ENCODE measurements around the gene WDR26. TPM values are rescaled to one million over a fixed set of nuclear protein-coding genes. Genes with fewer than 3 reads are reported as not detected.

WDR26 gene
- total RNA-seq, 1 donor from 2014 or later: 105 TPM

- Histone ChIP-seq H3K4me3 (ENCODE audit: insufficient read depth, low read depth, low read length) (no peak overlapping the region), H3K9me3 (ENCODE audit: insufficient read depth, low read depth, low read length) (no peaks in the 10 kb centered on the region), H3K36me3 (ENCODE audit: insufficient read depth, low read length) (no peaks in the 10 kb centered on the region), H3K79me2 (ENCODE audit: insufficient read depth, low read length) (no peaks in the 10 kb centered on the region), H3K27me3 (ENCODE audit: insufficient read depth, low read length) (no peaks in the 10 kb centered on the region), H3K4me1 (ENCODE audit: insufficient read depth, low read length) (peaks cover 8% of the 10 kb centered on the region), H3K4me2 (ENCODE audit: low read length) (no peak overlapping the region), H3K9ac (ENCODE audit: low read length) (no peak overlapping the region), H4K20me1 (ENCODE audit: insufficient read depth, low read length) (no peaks in the 10 kb centered on the region), H3K27ac (ENCODE audit: low read depth, low read length) (no peak overlapping the region), H2AFZ (ENCODE audit: low read depth, low read length) (no peak overlapping the region)
- Mint-ChIP-seq H3K4me1 (ENCODE audit: low read depth, unreplicated experiment) (peaks cover 11% of the 10 kb centered on the region), H3K4me3 (ENCODE audit: unreplicated experiment) (no peak overlapping the region), H3K36me3 (ENCODE audit: low read depth, unreplicated experiment) (no peaks in the 10 kb centered on the region), H3K27ac (ENCODE audit: unreplicated experiment) (peak overlapping the region; percentile 44), H3K9me3 (ENCODE audit: unreplicated experiment) (no peaks in the 10 kb centered on the region), H3K27me3 (ENCODE audit: low read depth, unreplicated experiment) (no peaks in the 10 kb centered on the region)
- FAIRE-seq: no peak
- TF ChIP-seq CTCF (IDR thresholded peaks at IDR 0.05; ENCODE audit: insufficient read depth, low read depth, low read length): no peak
- no peak for TF ChIP-seq EZH2 (IDR thresholded peaks at IDR 0.05; ENCODE audit: insufficient read depth, low read length)
- DNase-seq (ENCODE audit: low read depth): no peak
These were observed 24.4 kb upstream of the WDR26 start for GRCh38 chr1:224458996-224459395.

DNA sequence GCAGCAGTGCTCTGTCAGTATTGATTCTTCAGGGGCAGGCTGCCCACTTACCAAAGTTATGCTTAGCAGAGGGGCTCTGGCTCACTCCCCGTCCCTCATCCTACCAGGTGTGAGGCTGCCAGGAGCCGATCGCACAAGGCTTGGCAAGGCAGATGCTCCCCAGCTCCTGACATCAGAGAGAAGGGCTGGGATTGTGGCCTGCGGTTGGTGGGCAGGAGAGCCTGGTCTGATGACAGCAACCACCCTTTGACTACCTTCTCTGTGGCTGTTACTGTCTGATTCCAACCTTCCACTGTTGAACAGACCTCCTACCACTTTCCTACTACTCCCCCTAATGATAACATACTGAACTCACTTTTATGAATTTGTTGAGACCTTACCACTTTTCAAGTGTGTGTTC lies 23.7 kb upstream of the WDR26 start:
- no peak overlapping the region for H3K4me3 ChIP-seq (ENCODE audit: insufficient read depth, low read depth, low read length)

More for the DNA sequence above, 23.7 kb upstream of the WDR26 start:
- Histone ChIP-seq H3K9me3 (ENCODE audit: insufficient read depth, low read depth, low read length) (no peaks in the 10 kb centered on the region), H3K4me2 (ENCODE audit: low read length) (no peak overlapping the region), H3K27ac (ENCODE audit: low read depth, low read length) (no peak overlapping the region), H3K4me1 (ENCODE audit: insufficient read depth, low read length) (peaks cover 8% of the 10 kb centered on the region), H3K79me2 (ENCODE audit: insufficient read depth, low read length) (no peaks in the 10 kb centered on the region), H3K9ac (ENCODE audit: low read length) (no peak overlapping the region), H2AFZ (ENCODE audit: low read depth, low read length) (no peak overlapping the region), H3K27me3 (ENCODE audit: insufficient read depth, low read length) (no peaks in the 10 kb centered on the region), H4K20me1 (ENCODE audit: insufficient read depth, low read length) (no peaks in the 10 kb centered on the region), H3K36me3 (ENCODE audit: insufficient read depth, low read length) (no peaks in the 10 kb centered on the region)
- DNase-seq (ENCODE audit: low read depth) (no peak), FAIRE-seq (no peak)
- TF ChIP-seq CTCF (IDR thresholded peaks at IDR 0.05; ENCODE audit: insufficient read depth, low read depth, low read length): no peak
- no peak for TF ChIP-seq EZH2 (IDR thresholded peaks at IDR 0.05; ENCODE audit: insufficient read depth, low read length)
- peaks cover 2% of the 10 kb centered on the region for H3K36me3 Mint-ChIP-seq (ENCODE audit: low read depth, unreplicated experiment)
- no peaks in the 10 kb centered on the region for H3K27me3 Mint-ChIP-seq (ENCODE audit: low read depth, unreplicated experiment)
- H3K27ac Mint-ChIP-seq (ENCODE audit: unreplicated experiment): no peak overlapping the region
- H3K4me1 Mint-ChIP-seq (ENCODE audit: low read depth, unreplicated experiment): peaks cover 11% of the 10 kb centered on the region
- H3K9me3 Mint-ChIP-seq (ENCODE audit: unreplicated experiment): no peaks in the 10 kb centered on the region
- H3K4me3 Mint-ChIP-seq (ENCODE audit: unreplicated experiment): no peak overlapping the region
